Measurements from ENCODE around the gene WDR4.
A peak's percentile ranks its signal among the peaks of the same experiment; 100 is the strongest.
"Not testable (repeated sequence)": the region's sequence is repeated elsewhere in the genome, so short reads cannot be mapped to it uniquely, and the experiment has no call there.

WDR4 gene

GRCh38 chr21:42887326-42887725 lies 8.0 kb upstream of the WDR4 start:
- Histone ChIP-seq H3K9me3 (no peaks in the 10 kb centered on the region), H3K4me1 (ENCODE audit: control insufficient read depth in 1 of 2, insufficient read depth in 1 of 2, low read depth in 1 of 2, low read length in 1 of 2) (peaks cover 2% of the 10 kb centered on the region in 2 experiments), H3K36me3 (no peaks in the 10 kb centered on the region), H3K27me3 (no peaks in the 10 kb centered on the region), H3K27ac (no peak overlapping the region), H3K4me3 (ENCODE audit: low read depth in 1 of 2, low read length in 1 of 2) (no peak overlapping the region)
- no peak for TF ChIP-seq CTCF (IDR thresholded peaks at IDR 0.05)

- Histone ChIP-seq H3K27ac (no peak overlapping the region), H3K4me3 (ENCODE audit: low read depth in 1 of 2, low read length in 1 of 2) (no peak overlapping the region), H3K36me3 (no peaks in the 10 kb centered on the region), H3K27me3 (no peaks in the 10 kb centered on the region), H3K4me1 (ENCODE audit: control insufficient read depth in 1 of 2, insufficient read depth in 1 of 2, low read depth in 1 of 2, low read length in 1 of 2) (peaks cover 15 to 16% of the 10 kb centered on the region in 2 experiments), H3K9me3 (no peaks in the 10 kb centered on the region)
- no peak for TF ChIP-seq CTCF (IDR thresholded peaks at IDR 0.05)
Measured at GRCh38 chr21:42883921-42884320, 4.6 kb upstream of the WDR4 start.

GRCh38 chr21:42880352-42880751 lies 1.0 kb upstream of the WDR4 start:
- H3K27ac ChIP-seq: peak overlapping the region; percentile 84
- H3K36me3 ChIP-seq: no peaks in the 10 kb centered on the region
- no peak for TF ChIP-seq CTCF (IDR thresholded peaks at IDR 0.05)
- no peaks in the 10 kb centered on the region for H3K27me3 ChIP-seq
- no peaks in the 10 kb centered on the region for H3K9me3 ChIP-seq
- peaks cover 23 to 25% of the 10 kb centered on the region in 2 experiments for H3K4me1 ChIP-seq (ENCODE audit: control insufficient read depth in 1 of 2, insufficient read depth in 1 of 2, low read depth in 1 of 2, low read length in 1 of 2)
- H3K4me3 ChIP-seq (ENCODE audit: low read depth in 1 of 2, low read length in 1 of 2): peak overlapping the region; percentile 63 to 92

- H3K36me3 ChIP-seq: no peaks in the 10 kb centered on the region
- H3K27ac ChIP-seq: peak overlapping the region; percentile 84
- H3K4me3 ChIP-seq (ENCODE audit: low read depth in 1 of 2, low read length in 1 of 2): peak overlapping the region; percentile 63 to 92
Measured at GRCh38 chr21:42878678-42878992, 704 bp downstream of the WDR4 start.

GRCh38 chr21:42875811-42876210 lies 3.5 kb downstream of the WDR4 start:
- not testable (repeated sequence) for H3K27ac ChIP-seq; H3K4me3 ChIP-seq (ENCODE audit: low read depth in 1 of 2, low read length in 1 of 2); H3K9me3 ChIP-seq; H3K27me3 ChIP-seq
- H3K4me1 ChIP-seq (ENCODE audit: control insufficient read depth in 1 of 2, insufficient read depth in 1 of 2, low read depth in 1 of 2, low read length in 1 of 2): peaks cover 23 to 24% of the 10 kb centered on the region in 2 experiments
- H3K36me3 ChIP-seq: peaks cover 21% of the 10 kb centered on the region

More at GRCh38 chr21:42878678-42878992, 704 bp downstream of the WDR4 start:
- no peaks in the 10 kb centered on the region for H3K9me3 ChIP-seq
- H3K4me1 ChIP-seq (ENCODE audit: control insufficient read depth in 1 of 2, insufficient read depth in 1 of 2, low read depth in 1 of 2, low read length in 1 of 2): peaks cover 23 to 25% of the 10 kb centered on the region in 2 experiments
- no peak for TF ChIP-seq CTCF (IDR thresholded peaks at IDR 0.05)
- H3K27me3 ChIP-seq: no peaks in the 10 kb centered on the region

- Histone ChIP-seq H3K27ac (no peak overlapping the region), H3K4me1 (ENCODE audit: control insufficient read depth in 1 of 2, insufficient read depth in 1 of 2, low read depth in 1 of 2, low read length in 1 of 2) (peaks cover 0 to 2% of the 10 kb centered on the region in 2 experiments), H3K27me3 (no peaks in the 10 kb centered on the region), H3K36me3 (peaks cover 32% of the 10 kb centered on the region), H3K9me3 (no peaks in the 10 kb centered on the region), H3K4me3 (ENCODE audit: low read depth in 1 of 2, low read length in 1 of 2) (no peak overlapping the region)
- no peak for TF ChIP-seq CTCF (IDR thresholded peaks at IDR 0.05)
Measured at GRCh38 chr21:42873096-42873495, 6.2 kb downstream of the WDR4 start.
